H1 (cell line): Measurements from ENCODE around the gene GRID1. TPM values are rescaled to one million over a fixed set of nuclear protein-coding genes. Genes with fewer than 3 reads are reported as not detected.

Experiments used
- CTCF ChIA-PET: fragments of 300-600 bp; sonication (Branson Sonifier 250); formaldehyde crosslinking; loops from one replicate; lab custom pipeline; 2021; ENCODE audit not compliant: partially characterized antibody; lab: Charles Lee
- POLR2A ChIA-PET: fragments of 300-600 bp; sonication (Branson Sonifier 250); formaldehyde crosslinking; loops from one replicate; lab custom pipeline; 2021; ENCODE audit warnings: inconsistent platforms; ENCODE audit not compliant: partially characterized antibody; lab: Charles Lee
- DNase-seq, 2 experiments: peaks; one replicate each; pipeline versions ENCODE4 v3.0.0 to v3.0.0-alpha.2; 2010 to 2022; ENCODE audit warnings: low spot score in 2 of 2, low read depth in 1 of 2, mixed read lengths in 1 of 2
- FAIRE-seq: peaks from 2 replicates; lab custom pipeline; 2011; peaks lifted over from hg19 to GRCh38; lab: Jason Lieb, UNC
- H2AFZ ChIP-seq: 2 replicates; pipeline ENCODE4 v1.8.1; 2012; ENCODE audit warnings: low read length, inconsistent platforms
- H2AK5ac ChIP-seq: 2 replicates; pipeline ENCODE4 v1.6.1; 2013; ENCODE audit warnings: low read depth, low read length
- H2BK120ac ChIP-seq: replicated peaks from 2 replicates; pipeline ENCODE3; 2013; ENCODE audit warnings: low read depth, low read length, inconsistent platforms
- H2BK12ac ChIP-seq: 2 replicates; pipeline ENCODE4 v1.6.1; 2013; ENCODE audit warnings: low read depth, low read length
- H2BK15ac ChIP-seq: 2 replicates; pipeline ENCODE4 v1.6.1; 2013; ENCODE audit warnings: low read length
- H2BK20ac ChIP-seq: 2 replicates; pipeline ENCODE4 v1.6.1; 2013; ENCODE audit warnings: low read length
- H2BK5ac ChIP-seq: 2 replicates; pipeline ENCODE4 v1.6.1; 2013; ENCODE audit warnings: low read depth, low read length
- H3K14ac ChIP-seq: 2 replicates; pipeline ENCODE4 v1.6.1; 2013; ENCODE audit warnings: inconsistent platforms; ENCODE audit not compliant: insufficient read length
- H3K18ac ChIP-seq: 2 replicates; pipeline ENCODE4 v1.6.1; 2013; ENCODE audit warnings: low read length; ENCODE audit errors: extremely low read depth
- H3K23ac ChIP-seq: 2 replicates; pipeline ENCODE4 v1.6.1; 2013; ENCODE audit warnings: inconsistent platforms; ENCODE audit not compliant: insufficient read length
- H3K23me2 ChIP-seq: 2 replicates; pipeline ENCODE4 v1.6.1; 2013; ENCODE audit warnings: low read depth, low read length
- H3K27ac ChIP-seq: 2 replicates; pipeline ENCODE4 v1.6.1; 2011; ENCODE audit warnings: low read depth, low read length, inconsistent platforms
- H3K27me3 ChIP-seq, 4 experiments: replicated peaks in 1 of 4; 1 replicate in 1 of 4; 2 replicates in 3 of 4; pipeline versions ENCODE4 v1.6.1 to v1.8.1; 2011 to 2013; ENCODE audit warnings: low read length in 3 of 4, mild to moderate bottlenecking in 3 of 4, inconsistent platforms in 2 of 4, mixed read lengths in 2 of 4, moderate library complexity in 1 of 4; ENCODE audit not compliant: control insufficient read depth in 3 of 4, insufficient read depth in 3 of 4; ENCODE audit errors: extremely low read depth in 1 of 4
- H3K36me3 ChIP-seq, 4 experiments: 2 replicates each; pipeline versions ENCODE4 v1.6.1 to v1.8.1; 2011 to 2013; ENCODE audit warnings: mild to moderate bottlenecking in 4 of 4, low read length in 3 of 4, moderate library complexity in 2 of 4, control low read depth in 1 of 4, inconsistent platforms in 1 of 4; ENCODE audit not compliant: insufficient read depth in 4 of 4, control insufficient read depth in 2 of 4
- H3K4ac ChIP-seq: replicated peaks from 2 replicates; pipeline ENCODE3; 2013; ENCODE audit warnings: low read length, low read depth, mixed read lengths, inconsistent platforms; ENCODE audit not compliant: insufficient read length
- H3K4me1 ChIP-seq, 4 experiments: replicated peaks in 1 of 4; 1 replicate in 1 of 4; 2 replicates in 3 of 4; pipeline versions ENCODE4 v1.6.1 to v1.8.1; 2011 to 2013; ENCODE audit warnings: low read length in 3 of 4, inconsistent platforms in 2 of 4, mixed read lengths in 1 of 4; ENCODE audit not compliant: insufficient read depth in 4 of 4, control insufficient read depth in 3 of 4
- H3K4me2 ChIP-seq, 2 experiments: 2 replicates each; pipeline versions ENCODE4 v1.6.1 to v1.8.1; 2011 to 2013; ENCODE audit warnings: low read depth in 2 of 2, low read length in 2 of 2, control low read depth in 1 of 2, inconsistent platforms in 1 of 2, mild to moderate bottlenecking in 1 of 2; ENCODE audit not compliant: insufficient read depth in 1 of 2
- H3K4me3 ChIP-seq, 4 experiments: fragments of 200-600, 300-600 bp in 1 of 4; sonication (generic), shearing (Covaris generic), sonication (Bioruptor Twin) in 1 of 4; 2 replicates each; pipeline versions ENCODE4 v1.5.1 to v1.8.1; 2011 to 2016; ENCODE audit warnings: low read length in 4 of 4, low read depth in 3 of 4, control low read depth in 2 of 4, inconsistent platforms in 2 of 4, mild to moderate bottlenecking in 2 of 4, mixed read lengths in 1 of 4, moderate library complexity in 1 of 4; ENCODE audit not compliant: insufficient read depth in 2 of 4; ENCODE audit errors: extremely low read depth in 1 of 4
- H3K56ac ChIP-seq: replicated peaks from 2 replicates; pipeline ENCODE3; 2013; ENCODE audit warnings: low read depth, mild to moderate bottlenecking, mixed read lengths, low read length, inconsistent platforms; ENCODE audit not compliant: insufficient read length
- H3K79me1 ChIP-seq: 2 replicates; pipeline ENCODE4 v1.6.1; 2013; ENCODE audit warnings: low read depth, low read length, control low read depth
- H3K79me2 ChIP-seq, 2 experiments: 2 replicates each; pipeline versions ENCODE4 v1.6.1 to v1.8.1; 2012 to 2013; ENCODE audit warnings: low read length in 2 of 2, mild to moderate bottlenecking in 2 of 2, inconsistent platforms in 1 of 2; ENCODE audit not compliant: insufficient read depth in 2 of 2, control insufficient read depth in 1 of 2
- H3K9ac ChIP-seq, 4 experiments: replicated peaks in 1 of 4; 1 replicate in 1 of 4; 2 replicates in 3 of 4; pipeline versions ENCODE4 v1.6.1 to v1.8.1; 2011 to 2013; ENCODE audit warnings: low read depth in 3 of 4, low read length in 3 of 4, control low read depth in 2 of 4, mild to moderate bottlenecking in 2 of 4, moderate library complexity in 2 of 4, inconsistent platforms in 1 of 4; ENCODE audit errors: extremely low read depth in 1 of 4
- H3K9me3 ChIP-seq, 2 experiments: 2 replicates each; pipeline versions ENCODE4 v1.6.1 to v1.8.1; 2012 to 2013; ENCODE audit warnings: mild to moderate bottlenecking in 2 of 2, moderate library complexity in 2 of 2, control low read depth in 1 of 2, inconsistent platforms in 1 of 2, low read depth in 1 of 2, low read length in 1 of 2, mixed read lengths in 1 of 2; ENCODE audit not compliant: insufficient read depth in 2 of 2
- H4K20me1 ChIP-seq, 2 experiments: replicated peaks in 1 of 2; 2 replicates each; pipeline versions ENCODE3 to v1.8.1; 2011 to 2013; ENCODE audit warnings: inconsistent platforms in 2 of 2, low read length in 2 of 2, mild to moderate bottlenecking in 1 of 2; ENCODE audit not compliant: insufficient read depth in 2 of 2, control insufficient read depth in 1 of 2
- H4K5ac ChIP-seq: 2 replicates; pipeline ENCODE4 v1.6.1; 2013; ENCODE audit warnings: low read length, low read depth, mixed read lengths, inconsistent platforms; ENCODE audit not compliant: insufficient read length
- H4K8ac ChIP-seq: 2 replicates; pipeline ENCODE4 v1.8.0; 2013; ENCODE audit warnings: mild to moderate bottlenecking, moderate library complexity, low read length, inconsistent platforms; ENCODE audit not compliant: insufficient read depth; ENCODE audit errors: extremely low read depth
- H4K91ac ChIP-seq: replicated peaks from 2 replicates; pipeline ENCODE3; 2013; ENCODE audit warnings: low read length, mixed read lengths, inconsistent platforms; ENCODE audit not compliant: insufficient read length
- CHD2 ChIP-seq: IDR thresholded peaks from 2 replicates; pipeline ENCODE4 v1.6.1; 2012; ENCODE audit warnings: low read length, improper control_type of control experiment
- FOSL1 ChIP-seq: IDR thresholded peaks from 2 replicates; pipeline ENCODE4 v1.6.1; 2011; ENCODE audit warnings: mild to moderate bottlenecking, low read depth, low read length, moderate library complexity; ENCODE audit not compliant: insufficient read depth
- KDM4A ChIP-seq: IDR thresholded peaks from one replicate; pipeline ENCODE4 v1.7.1; 2012; ENCODE audit warnings: low read depth, mild to moderate bottlenecking, moderate library complexity, low read length, inconsistent platforms; ENCODE audit not compliant: severe bottlenecking
- KDM5A ChIP-seq: fragments of 200-600 bp; IDR thresholded peaks from 2 replicates; pipeline ENCODE4 v1.7.1; 2012; ENCODE audit warnings: mild to moderate bottlenecking, low read length, inconsistent platforms, mixed read lengths
- NANOG ChIP-seq: IDR thresholded peaks from 2 replicates; pipeline ENCODE4 v1.6.1; 2011; ENCODE audit warnings: low read length, low read depth, mild to moderate bottlenecking, inconsistent platforms; ENCODE audit not compliant: insufficient read depth, poor library complexity, severe bottlenecking
- POLR2A ChIP-seq, 2 experiments: IDR thresholded peaks; 1 replicate in 1 of 2; 2 replicates in 1 of 2; pipeline ENCODE4 v1.6.1; 2011; ENCODE audit warnings: low read depth in 2 of 2, low read length in 2 of 2, mild to moderate bottlenecking in 2 of 2; ENCODE audit errors: control extremely low read depth in 1 of 2
- POLR2AphosphoS5 ChIP-seq: IDR thresholded peaks from 2 replicates; pipeline ENCODE4 v1.6.1; 2011; ENCODE audit warnings: low read depth, low read length
- POU5F1 ChIP-seq: IDR thresholded peaks from 2 replicates; pipeline ENCODE4 v1.6.1; 2011; ENCODE audit warnings: low read depth, mild to moderate bottlenecking, low read length, moderate library complexity
- RNF2 ChIP-seq: fragments of 200-900, 300-1000 bp; sonication (generic); IDR thresholded peaks from 2 replicates; pipeline ENCODE4 v1.7.1; 2016; ENCODE audit warnings: borderline replicate concordance, low read depth, mild to moderate bottlenecking, antibody characterized with exemption, low read length; ENCODE audit not compliant: poor library complexity, severe bottlenecking; ENCODE audit errors: missing control alignments
- WGBS, 2 experiments: shearing (Covaris generic) in 1 of 2; methylation state at CpG; one replicate each; pipeline versions ENCODE4 v1.1.6 to v1.1.7; 2013 to 2015; ENCODE audit warnings: low lambda C conversion rate in 2 of 2, mixed read lengths in 2 of 2, inconsistent platforms in 1 of 2, low coverage in 1 of 2, missing lambda C conversion rate in 1 of 2; ENCODE audit not compliant: insufficient replicate concordance in 2 of 2, insufficient coverage in 1 of 2, insufficient read length in 1 of 2; ENCODE audit errors: extremely low coverage in 1 of 2, missing lambda C conversion rate in 1 of 2; 5-methylcytosine and 5-hydroxymethylcytosine counted together
- polyA plus RNA-seq, 7 experiments: library from polyadenylated mRNA; depleted of rRNA in 3 of 7; stranded (reverse) in 5 of 7; unstranded in 2 of 7; fragments of >200 nt in 5 of 7; fragments of 200-250 nt in 2 of 7; gene quantifications; 1 replicate in 5 of 7; 2 replicates in 1 of 7; 4 replicates in 1 of 7; pipeline versions ENCODE4 v1.2.1 to v1.2.3, GENCODE V29; 2011 to 2013; ENCODE audit warnings: missing spikeins in 2 of 7, mixed read lengths in 2 of 7
- total RNA-seq: library from RNA; stranded (reverse); fragmentation: NEBNext Ultra II Directional; extraction: Animal tissue kit (Norgen Biotek cat#: 25700); gene quantifications from 2 replicates; pipeline ENCODE4 v1.2.1, GENCODE V29; 2021

The GRID1 gene
- total and polyA plus RNA-seq, 2 of the 8 experiments (the other 6 are each of a cell fraction or from before 2014, with no cell fraction given) = 0.22 to 0.30 TPM

GRCh38 chr10:86121200-86121599 lies 245.4 kb downstream of the GRID1 start:
- no peak overlapping the region for H3K9ac ChIP-seq
- POLR2A ChIA-PET = no interaction called here
- no peak overlapping the region for H2BK15ac ChIP-seq
- H3K4me1 ChIP-seq = no peaks in the 10 kb centered on the region
- no peak overlapping the region for H3K27ac ChIP-seq
- H3K14ac ChIP-seq = no peak overlapping the region
- peaks cover 13% of the 10 kb centered on the region; the same call in 1 of the 2 replicates for H3K23me2 ChIP-seq
- H3K9me3 ChIP-seq = no peaks in the 10 kb centered on the region
- no peak overlapping the region for H4K5ac ChIP-seq
- CTCF ChIA-PET = interaction anchor here (0.6 kb wide), 1 partner anchor 230 kb away, joined by 3 read pairs; no protein-coding TSS in a partner anchor
- no peak overlapping the region for H3K23ac ChIP-seq
- H2BK5ac ChIP-seq = no peak overlapping the region
- no peak overlapping the region for H2BK120ac ChIP-seq
- no peak overlapping the region for H3K18ac ChIP-seq
- no peak overlapping the region for H3K4me2 ChIP-seq
- no peak overlapping the region for H2AK5ac ChIP-seq
- FAIRE-seq (no peak), DNase-seq (no peak)
- H2AFZ ChIP-seq = no peak overlapping the region
- H3K79me1 ChIP-seq = no peaks in the 10 kb centered on the region
- H3K56ac ChIP-seq = no peak overlapping the region
- TF ChIP-seq POLR2A (IDR thresholded peaks at IDR 0.05; ENCODE audit: control extremely low read depth in 1 of 2, low read depth in 2 of 2, low read length in 2 of 2) (no peak), POU5F1 (no peak), KDM5A (no peak), CHD2 (no peak), FOSL1 (no peak), KDM4A (no peak), POLR2AphosphoS5 (no peak), NANOG (no peak), RNF2 (no peak)
- 79 to 100% methylated on average over 1 of the region's 1 CpG for WGBS, 2 experiments
- H3K79me2 ChIP-seq = peaks cover 0 to 4% of the 10 kb centered on the region in 2 experiments; a peak in 1 of 4 replicates
- no peak overlapping the region for H4K8ac ChIP-seq
- H4K20me1 ChIP-seq = peaks cover 0 to 6% of the 10 kb centered on the region in 2 experiments
- no peak overlapping the region for H2BK12ac ChIP-seq
- H3K36me3 ChIP-seq = no peaks in the 10 kb centered on the region
- no peak overlapping the region for H3K4me3 ChIP-seq
- H3K27me3 ChIP-seq = no peaks in the 10 kb centered on the region
- no peak overlapping the region for H2BK20ac ChIP-seq
- H3K4ac ChIP-seq = no peak overlapping the region
- H4K91ac ChIP-seq = no peak overlapping the region
